Fibroblast of mammary gland (primary cell): ENCODE measurements around the gene PTK7.
"Not testable (repeated sequence)": the region's sequence is repeated elsewhere in the genome, so short reads cannot be mapped to it uniquely, and the experiment has no call there.

Source experiments
- DNase-seq: peaks from one replicate; pipeline ENCODE4 v3.0.0-alpha.2; 2010; ENCODE audit warnings: low read depth
- H3K4me3 ChIP-seq: 2 replicates; pipeline ENCODE4 v1.5.1; 2011; ENCODE audit warnings: low read depth, mild to moderate bottlenecking, low read length, moderate library complexity; ENCODE audit not compliant: control insufficient read depth
- CTCF ChIP-seq: conservative IDR thresholded peaks from 2 replicates; pipeline ENCODE4 v1.5.1; 2011; ENCODE audit warnings: low read depth, low read length, inconsistent platforms; ENCODE audit not compliant: control insufficient read depth, insufficient read depth

Gene PTK7

GRCh38 chr6:43130429-43130828 is 54.3 kb downstream of the PTK7 start:
- TF ChIP-seq CTCF: no peak
- H3K4me3 ChIP-seq: no peak overlapping the region
- DNase-seq: no peak

GRCh38 chr6:43131379-43131778 is 55.3 kb downstream of the PTK7 start:
- not testable (repeated sequence) for H3K4me3 ChIP-seq, DNase-seq

GRCh38 chr6:43138267-43138666 is 62.2 kb downstream of the PTK7 start:
- DNase-seq: no peak
- TF ChIP-seq CTCF: no peak
- H3K4me3 ChIP-seq: no peak overlapping the region

- not testable (repeated sequence) for H3K4me3 ChIP-seq, DNase-seq
Observed at GRCh38 chr6:43139973-43140372, 63.9 kb downstream of the PTK7 start.

GRCh38 chr6:43141644-43142043 is 65.5 kb downstream of the PTK7 start:
- TF ChIP-seq CTCF: no peak
- DNase-seq: no peak
- H3K4me3 ChIP-seq: no peak overlapping the region

GRCh38 chr6:43142101-43142500 is 66.0 kb downstream of the PTK7 start:
- TF ChIP-seq CTCF: no peak
- H3K4me3 ChIP-seq: no peak overlapping the region
- no peak for DNase-seq

GRCh38 chr6:43143235-43144128 is 67.4 kb downstream of the PTK7 start:
- no peak overlapping the region for H3K4me3 ChIP-seq
- TF ChIP-seq CTCF: peak; percentile 87
- DNase-seq: peak; percentile 85

- no peak overlapping the region for H3K4me3 ChIP-seq
- peak; percentile 22 for DNase-seq
- no peak for TF ChIP-seq CTCF
Observed at GRCh38 chr6:43144879-43145278, 68.8 kb downstream of the PTK7 start.
